HG03469 (cell line): ENCODE data around the gene PLXNA2.

Experiments used
- ATAC-seq: cut with Tn5 transposase; IDR thresholded peaks from one replicate; pipeline ENCODE4 v1.9.1; 2021; ENCODE audit warnings: mild to moderate bottlenecking, moderate library complexity, moderate number of reproducible peaks; ENCODE audit not compliant: unreplicated experiment

PLXNA2 gene

DNA sequence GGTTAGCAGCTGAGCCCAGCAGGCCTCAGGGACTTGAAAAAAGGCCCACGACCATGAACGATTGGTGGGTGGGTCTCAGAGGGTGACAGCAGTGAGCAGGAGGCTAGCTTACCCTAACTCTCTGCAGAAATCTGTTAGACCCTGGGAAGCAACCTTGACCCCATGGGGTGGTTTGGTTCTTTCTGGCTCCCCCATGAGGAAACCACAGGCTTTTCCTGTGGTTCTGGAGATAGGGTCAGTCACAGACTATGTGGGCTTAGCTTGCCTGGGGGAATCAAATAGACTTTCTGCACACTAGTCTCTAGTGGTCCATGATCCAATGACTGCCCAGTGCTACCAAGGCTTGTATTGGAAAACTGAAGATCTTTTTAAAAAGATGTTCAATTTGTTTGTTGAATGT, 118.1 kb downstream of the PLXNA2 start:
- ATAC-seq = no peak

GRCh38 chr1:208122612-208123358, 121.4 kb downstream of the PLXNA2 start:
- ATAC-seq = no peak

- ATAC-seq = no peak
These were observed 122.3 kb downstream of the PLXNA2 start for GRCh38 chr1:208121813-208122364.

GRCh38 chr1:208120431-208120790, 123.8 kb downstream of the PLXNA2 start:
- ATAC-seq = no peak

- no peak for ATAC-seq
These were observed 125.2 kb downstream of the PLXNA2 start for GRCh38 chr1:208118841-208119606.

DNA sequence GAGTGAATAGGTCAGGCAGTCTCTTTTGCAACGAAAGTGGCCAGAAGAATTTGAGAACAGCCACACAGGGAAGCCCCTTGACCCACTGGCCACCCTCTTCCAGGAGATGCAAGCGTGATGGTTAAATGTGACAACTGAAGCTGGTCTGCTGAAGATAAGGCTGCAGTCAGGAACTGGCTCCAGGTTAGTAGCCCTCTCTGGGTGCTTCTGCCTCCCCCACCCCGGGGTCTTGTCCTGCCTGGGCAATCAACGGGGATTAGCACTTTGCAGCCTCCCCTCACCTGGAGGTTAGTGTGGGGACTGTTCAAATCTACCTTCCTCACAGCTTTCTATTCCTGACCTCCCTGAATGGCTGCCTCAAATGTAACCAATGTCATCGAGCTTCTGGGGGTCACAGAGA, 125.9 kb downstream of the PLXNA2 start:
- no peak for ATAC-seq

DNA sequence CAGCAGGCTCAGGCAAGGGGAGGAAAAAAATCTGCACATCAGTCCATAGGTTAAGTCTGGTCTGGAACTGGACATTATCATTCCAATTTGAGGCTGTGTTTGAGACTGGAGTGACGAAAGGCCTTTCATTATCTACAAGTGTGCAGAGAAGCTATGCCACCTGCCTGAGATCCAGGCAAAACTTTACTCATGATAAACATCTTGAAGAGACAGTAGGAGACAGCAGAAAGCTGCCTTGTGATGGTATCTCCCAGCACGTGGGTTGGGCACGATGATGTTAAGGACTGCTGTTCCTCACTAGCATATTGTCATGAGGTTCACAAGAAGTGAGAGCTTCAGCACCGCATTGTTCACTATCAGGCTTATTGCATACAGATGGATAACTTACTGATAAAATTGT, 126.4 kb downstream of the PLXNA2 start:
- no peak for ATAC-seq

DNA sequence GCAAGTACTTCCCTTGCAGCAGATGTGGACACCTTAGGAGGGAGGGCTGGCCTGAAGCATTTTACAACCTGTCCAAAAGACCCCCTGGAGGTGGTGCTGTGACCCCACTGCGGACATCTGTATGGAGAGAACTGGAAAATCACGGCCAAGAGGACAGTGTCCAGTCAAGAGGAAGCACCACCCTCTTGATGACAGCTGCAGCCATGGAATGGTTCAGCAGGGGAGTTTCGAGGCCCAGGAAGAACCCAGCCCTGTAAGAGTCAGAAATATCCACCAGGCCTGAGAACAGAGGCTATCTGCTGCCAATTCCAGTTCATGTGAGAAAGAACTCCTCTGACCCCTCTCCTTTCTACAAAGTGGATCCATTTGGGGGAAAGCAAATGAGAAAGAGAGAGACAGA, 126.8 kb downstream of the PLXNA2 start:
- no peak for ATAC-seq

DNA sequence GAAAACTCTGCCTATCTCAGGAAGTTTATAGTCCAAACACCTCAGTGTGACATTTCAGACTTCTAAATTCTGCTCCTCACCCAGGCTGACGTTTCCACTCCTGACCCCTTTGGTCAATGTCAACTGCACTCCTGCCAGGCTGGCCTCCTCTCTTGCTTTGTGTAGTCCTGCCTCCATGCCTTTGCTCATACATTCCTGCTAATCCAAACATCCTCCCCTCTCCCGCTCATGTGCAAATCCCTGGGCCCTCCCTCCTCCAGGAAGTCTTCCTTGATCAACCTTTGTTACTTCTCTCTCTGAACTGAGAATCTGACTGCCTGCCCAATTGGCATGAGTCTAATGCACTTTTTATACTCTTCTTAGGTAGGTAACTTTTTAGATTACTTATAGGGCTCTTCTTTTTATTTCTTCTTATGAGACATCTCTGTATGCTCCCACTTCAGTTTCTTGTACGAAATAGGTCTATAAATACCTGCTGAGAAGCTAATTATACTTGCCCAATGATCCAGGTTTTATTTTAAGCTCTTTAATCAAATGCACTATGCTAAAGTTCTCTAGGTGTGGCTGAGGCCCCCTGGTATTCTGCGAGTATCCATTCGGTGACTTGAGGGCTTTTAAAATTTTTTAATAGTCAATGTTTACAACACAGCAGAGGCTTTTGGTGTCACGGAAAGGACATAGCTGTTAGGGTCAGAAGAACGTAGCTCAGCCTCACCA, 128.1 kb downstream of the PLXNA2 start:
- no peak for ATAC-seq

DNA sequence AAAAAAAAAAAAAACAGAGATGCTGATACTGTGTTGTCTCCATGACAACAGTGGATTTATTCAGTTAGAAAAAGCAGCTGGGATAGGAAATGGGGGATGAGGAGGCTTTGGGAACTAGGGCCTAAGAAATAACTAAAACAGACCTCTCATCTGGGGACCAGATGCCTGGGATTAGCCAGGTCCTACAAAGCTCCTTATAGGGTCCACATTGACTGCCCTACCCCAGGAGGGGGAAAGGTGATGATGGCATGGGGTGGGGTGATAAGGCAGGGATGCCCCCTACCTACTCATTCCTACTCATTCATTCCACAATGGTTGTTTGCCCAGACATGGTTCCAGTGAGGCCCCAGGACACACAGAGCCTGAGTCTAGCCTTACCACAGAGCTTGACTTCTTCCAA, 131.2 kb downstream of the PLXNA2 start:
- no peak for ATAC-seq

DNA sequence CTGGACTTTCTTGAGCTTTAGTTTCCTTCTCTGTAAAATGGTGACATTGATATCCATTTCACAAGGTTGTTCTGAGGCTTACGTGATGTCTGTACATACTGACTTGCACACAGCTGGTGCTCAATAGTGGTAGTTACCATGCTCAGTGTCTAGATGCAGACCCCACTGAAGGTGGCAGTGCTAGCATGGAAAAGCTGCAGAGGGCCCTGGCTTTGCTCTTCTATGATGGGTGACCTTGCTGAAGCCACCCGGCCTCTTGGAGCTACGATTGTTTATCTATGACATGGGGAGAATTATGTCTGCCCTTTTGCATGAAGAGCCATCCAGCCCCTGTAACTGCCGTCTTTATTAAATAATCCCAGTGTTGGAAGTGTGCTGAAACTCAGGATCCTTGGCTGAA, 131.8 kb downstream of the PLXNA2 start:
- ATAC-seq = no peak

GRCh38 chr1:208111646-208112190, 132.5 kb downstream of the PLXNA2 start:
- no peak for ATAC-seq

GRCh38 chr1:208110296-208110695, 133.9 kb downstream of the PLXNA2 start:
- ATAC-seq = no peak

- ATAC-seq = no peak
These were observed 135.4 kb downstream of the PLXNA2 start for GRCh38 chr1:208108646-208109330.

GRCh38 chr1:208108213-208108608, 136.0 kb downstream of the PLXNA2 start:
- ATAC-seq = no peak

DNA sequence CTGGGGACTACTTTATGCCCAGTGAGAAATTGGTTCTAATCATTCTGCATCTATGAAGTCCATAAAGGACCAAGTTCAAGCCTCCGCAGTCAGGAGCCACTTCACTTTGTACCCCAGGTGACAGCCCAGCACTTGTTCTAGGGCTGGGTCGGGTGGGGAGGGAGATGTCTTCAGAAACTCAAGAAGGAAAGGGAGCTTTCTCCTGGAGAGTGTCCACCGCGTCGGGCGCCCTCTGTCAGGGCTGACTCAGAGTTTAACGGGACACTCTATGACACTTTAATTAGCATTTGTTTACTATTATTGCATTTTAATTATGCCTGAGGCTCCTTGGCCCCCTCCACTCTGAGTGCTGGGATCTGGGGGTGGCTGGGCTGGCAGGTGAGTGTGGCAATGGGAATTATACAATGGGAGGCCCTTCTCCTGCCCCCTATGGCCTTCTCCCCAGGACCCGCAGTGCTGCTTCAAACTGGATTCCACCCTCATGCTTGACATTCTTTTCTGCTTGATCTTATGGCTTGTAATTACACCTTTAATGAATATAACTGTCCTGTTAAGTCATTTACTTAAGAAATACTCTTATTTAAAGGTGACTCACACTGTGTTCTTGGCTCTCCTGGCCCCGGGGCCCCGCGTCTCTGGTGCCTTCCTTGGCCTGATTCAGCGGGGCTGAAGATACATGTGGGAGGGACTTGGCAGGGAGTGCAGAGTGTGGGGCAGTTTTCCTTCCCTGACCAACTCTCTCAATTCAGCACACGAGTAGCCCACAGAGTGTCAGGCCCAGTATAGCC, 136.6 kb downstream of the PLXNA2 start:
- no peak for ATAC-seq

- no peak for ATAC-seq
These were observed 138.0 kb downstream of the PLXNA2 start for GRCh38 chr1:208106218-208106617.

DNA sequence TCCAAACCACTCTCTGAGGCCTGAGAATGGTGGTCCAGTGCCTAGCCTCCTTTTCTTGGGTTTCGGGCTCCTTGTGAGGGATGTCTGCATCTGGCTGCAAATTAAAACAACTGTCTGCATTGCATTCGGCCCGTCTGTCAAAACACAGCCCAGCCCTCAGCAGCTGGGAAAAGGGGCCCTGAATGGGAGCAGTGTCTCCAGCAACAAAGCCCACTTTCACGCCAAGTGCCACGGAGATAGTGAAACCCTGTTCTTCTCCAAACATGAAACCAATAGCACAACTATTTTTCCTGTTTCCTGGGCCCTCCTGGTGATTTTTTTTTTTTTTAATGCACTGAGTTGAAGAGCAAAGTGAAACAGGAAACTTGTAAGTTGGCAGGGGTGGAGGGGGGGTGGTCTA, 138.4 kb downstream of the PLXNA2 start:
- no peak for ATAC-seq

DNA sequence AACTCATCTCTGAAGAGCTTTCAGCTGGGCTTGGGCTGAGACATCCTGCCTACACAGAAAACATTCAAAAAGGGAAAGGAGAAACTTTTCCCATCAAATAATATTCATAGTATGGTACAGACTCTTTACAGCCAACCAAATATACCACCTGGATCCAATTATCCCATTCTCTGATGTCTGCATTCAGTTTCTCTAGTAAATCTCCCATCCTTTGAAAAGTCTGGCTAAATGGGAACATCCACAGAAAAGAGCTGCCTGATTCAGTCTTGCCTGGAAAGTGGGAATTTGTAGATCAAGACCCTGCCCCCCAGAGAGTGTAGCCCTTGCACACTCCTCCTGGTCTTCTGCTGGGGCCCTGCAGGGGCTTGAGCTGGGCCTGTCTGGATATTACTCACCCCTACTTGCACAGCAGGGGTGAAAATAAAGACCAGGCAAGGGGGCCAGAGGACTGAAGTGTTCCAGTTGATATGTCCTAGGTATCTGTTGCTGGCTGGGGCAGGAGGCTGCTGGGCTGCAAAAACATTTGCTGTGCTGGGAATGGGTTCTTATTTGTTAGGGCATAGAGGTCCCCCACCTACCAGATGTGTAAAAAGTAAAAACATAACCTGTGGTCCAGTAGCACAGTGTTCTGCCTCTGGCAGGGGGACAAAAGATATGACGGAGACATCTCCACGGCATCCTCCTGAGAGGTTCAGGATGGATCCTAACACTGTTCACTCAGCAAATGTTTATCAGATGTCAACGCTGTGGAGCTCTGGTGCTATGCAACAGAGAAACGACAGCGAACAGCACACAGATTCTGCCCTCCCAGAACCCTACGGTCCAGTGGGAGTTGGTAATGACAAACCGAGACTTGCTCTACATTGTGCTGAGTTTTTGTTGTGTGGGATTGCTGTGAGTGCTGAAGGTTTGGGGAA, 140.3 kb downstream of the PLXNA2 start:
- ATAC-seq = no peak
